HG02623 (cell line): ENCODE data around the gene KRTAP22-2.

ENCODE experiments used
- ATAC-seq: cut with Tn5 transposase; IDR thresholded peaks from one replicate; pipeline ENCODE4 v1.9.1; 2021; ENCODE audit warnings: moderate library complexity; ENCODE audit not compliant: unreplicated experiment

Gene KRTAP22-2

DNA sequence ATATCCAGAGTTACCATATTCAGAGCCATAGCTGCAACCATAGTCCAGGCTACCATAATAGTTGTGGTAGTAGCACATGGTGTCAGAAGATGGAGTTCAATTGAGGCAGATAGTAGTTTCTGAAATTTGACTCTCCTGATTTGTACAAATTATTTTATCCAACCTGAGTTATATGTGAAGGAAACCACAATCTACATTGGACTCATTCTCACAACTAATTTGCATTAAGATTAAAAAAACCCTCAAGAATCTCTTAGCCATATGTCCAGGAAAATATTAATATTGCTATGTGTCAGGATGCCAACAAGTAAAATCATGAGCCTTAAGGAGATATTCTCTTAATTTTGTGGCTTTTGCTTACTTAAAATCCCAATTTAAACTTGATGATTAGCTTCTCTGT is at the start of gene KRTAP22-2:
Gene KRTAP22-2 (minus strand): TSS at position 101 of the 400 bp plus-strand sequence.
- no peak for ATAC-seq

DNA sequence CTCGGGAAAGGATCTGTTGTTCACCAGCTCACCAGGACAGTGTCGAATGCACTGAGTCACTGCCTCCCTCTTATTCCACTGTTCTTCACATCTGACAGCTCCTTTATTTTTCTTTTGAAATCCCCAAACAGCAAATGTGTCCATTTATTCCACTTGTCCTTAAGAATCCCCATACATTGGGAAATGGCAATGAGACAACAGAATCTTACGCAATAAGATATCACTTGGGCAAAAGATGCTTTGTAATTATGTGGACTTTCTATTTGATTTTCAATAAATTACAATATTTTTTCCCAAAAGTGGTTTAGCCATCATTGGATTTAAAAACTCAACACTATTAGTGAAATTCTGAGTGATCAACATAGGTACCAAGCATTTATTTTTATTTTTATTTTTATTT is 48.5 kb upstream of the KRTAP22-2 start:
- no peak for ATAC-seq

DNA sequence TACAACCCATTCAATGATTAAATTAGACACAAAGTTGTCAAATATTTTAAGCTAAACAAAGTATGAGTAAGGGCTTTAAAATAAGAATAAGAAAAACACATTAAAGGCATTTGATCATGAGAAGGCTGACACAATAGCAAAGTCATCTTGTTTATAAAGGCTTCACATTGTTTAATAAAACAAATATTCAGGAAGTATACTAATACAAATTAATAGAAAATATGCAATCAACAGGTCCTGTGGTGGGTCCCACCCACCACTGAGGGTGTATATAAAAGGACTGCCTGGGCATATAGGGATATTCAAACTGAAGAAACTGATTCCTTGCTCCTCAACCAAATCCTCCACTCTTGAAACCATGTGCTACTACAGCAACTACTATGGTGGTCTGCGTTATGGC is 44.7 kb upstream of the KRTAP22-2 start, which contains the start of gene KRTAP20-2:
Gene KRTAP20-2 (plus strand): TSS at position 301 of the 400 bp plus-strand sequence. CDS start 58 bp downstream, at position 359.
- no peak for ATAC-seq

DNA sequence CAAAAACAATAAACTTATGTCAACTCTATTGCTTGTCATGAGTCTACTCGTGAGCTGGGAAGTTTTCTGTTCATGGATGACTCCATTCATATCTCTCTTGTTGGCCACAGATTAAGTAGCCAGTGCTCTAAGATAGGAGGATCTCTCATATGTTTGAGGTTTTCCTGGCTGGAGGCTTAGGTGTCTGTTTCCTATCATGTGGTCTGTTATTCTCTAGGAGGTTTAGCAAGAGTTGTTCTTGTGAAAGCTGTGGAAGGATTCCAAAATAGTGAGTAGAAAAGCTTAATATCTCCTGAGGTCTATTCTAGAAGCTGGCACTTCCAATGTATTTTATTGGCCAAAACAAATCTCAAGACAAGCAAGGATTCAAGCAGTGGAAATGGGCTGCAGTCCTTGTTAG is 39.0 kb upstream of the KRTAP22-2 start:
- ATAC-seq: no peak

DNA sequence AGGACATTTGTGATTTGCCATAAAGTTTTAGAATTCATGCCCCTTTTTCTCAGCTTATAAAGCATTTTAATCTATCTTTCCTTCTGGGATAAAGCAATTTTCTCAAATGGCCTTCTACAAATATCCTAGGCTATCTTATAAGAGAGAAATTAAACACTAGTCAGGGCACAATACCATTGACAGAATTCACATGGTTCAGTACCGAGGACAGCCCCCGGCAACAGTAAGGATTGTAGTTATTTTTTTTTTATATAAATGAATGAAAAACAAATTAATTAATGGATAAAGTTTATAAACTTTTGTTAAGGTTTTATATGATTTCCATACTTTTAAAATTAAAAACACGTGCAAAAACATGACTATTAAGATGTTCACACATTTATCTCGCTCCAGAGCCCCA is 37.9 kb upstream of the KRTAP22-2 start:
- ATAC-seq: no peak

DNA sequence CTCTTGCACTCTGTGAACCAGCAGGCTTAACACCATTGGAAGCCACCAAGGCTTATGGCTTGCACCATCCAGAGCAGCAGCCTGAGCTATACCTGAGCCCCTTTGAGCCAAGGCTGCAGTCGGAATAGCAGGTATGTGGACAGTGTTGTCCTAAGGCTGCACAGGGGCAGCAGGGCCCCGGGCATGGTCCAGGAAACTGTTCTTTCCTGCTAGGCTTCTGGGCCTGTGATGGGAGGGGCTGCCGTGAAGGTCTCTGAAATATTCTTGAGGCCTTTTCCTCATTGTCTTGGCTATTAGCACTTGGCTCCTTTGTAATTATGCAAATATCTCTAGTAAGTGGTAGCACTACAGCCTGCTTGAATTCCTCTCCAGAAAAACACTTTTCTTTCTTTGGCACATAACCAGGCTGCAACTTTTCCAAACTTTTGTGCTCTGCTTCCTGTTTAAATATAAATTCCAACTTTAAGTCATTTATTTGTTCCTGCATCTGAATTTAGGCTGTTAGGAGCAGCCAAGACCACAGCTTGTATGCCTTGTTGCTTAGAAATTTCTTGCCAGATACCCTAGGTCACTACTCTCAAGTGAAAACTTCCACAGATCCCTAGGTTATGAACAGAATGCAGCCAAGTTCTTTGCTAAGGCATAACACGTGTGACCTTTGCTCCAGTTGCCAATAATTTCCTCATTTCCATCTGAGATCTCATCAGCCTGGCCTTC is 35.4 kb upstream of the KRTAP22-2 start:
- ATAC-seq: no peak

DNA sequence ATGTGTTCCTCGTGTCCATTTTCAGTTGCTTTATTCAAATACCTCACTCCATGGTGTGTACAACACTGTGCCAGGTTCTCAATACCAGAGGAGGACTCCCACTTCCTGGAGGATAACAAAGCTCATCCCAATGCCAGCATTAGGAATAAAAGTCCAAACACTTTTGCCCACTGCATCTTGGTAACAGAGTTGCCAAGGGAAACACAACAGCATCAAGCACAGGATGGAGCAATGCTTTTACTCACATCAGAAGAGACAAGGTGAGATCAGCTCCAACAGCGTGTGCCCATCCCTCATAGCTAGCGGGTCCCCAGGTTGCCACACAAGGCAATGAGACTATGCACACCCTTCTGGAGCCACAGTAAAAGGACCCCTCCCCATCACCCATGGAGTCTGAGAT is 33.2 kb upstream of the KRTAP22-2 start:
- no peak for ATAC-seq

DNA sequence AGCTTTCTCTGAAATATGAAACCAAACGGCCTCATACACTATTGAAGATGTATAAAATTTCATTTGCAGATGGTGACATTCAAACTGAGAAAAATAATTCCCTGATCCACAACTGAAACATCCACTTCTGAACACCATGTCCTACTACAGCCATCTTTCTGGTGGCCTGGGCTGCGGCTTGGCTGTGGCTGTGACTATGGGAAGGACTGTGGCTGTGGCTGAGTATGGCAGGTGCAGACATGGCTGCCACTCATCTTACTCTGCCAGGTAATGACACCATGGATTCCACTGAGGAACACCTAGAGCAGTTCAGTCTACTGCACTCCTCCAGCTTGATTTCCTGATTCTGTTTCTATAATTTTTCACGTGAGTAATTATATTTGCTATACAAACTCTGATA is 30.3 kb upstream of the KRTAP22-2 start, which contains the start of gene KRTAP20-4:
Gene KRTAP20-4 (plus strand): TSS at position 106 of the 400 bp plus-strand sequence.
- ATAC-seq: no peak

DNA sequence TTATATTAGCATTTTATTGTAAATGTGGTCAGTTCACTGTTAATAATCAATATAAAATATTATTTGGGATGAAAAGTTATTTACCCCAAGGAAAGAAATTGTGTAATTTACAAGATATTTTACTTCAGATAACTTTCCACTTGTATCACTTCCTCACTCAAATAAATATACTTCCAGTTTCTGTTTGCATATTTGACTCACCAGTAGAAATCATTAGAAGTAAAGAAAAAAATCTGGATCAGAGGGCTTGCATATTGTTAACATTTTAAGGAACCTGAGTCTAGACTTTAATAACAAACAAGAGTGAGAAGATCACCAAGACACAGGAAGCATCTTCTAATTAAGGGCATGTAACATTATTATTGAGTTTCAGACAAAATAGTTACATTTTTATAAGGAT is 29.9 kb upstream of the KRTAP22-2 start:
- no peak for ATAC-seq

DNA sequence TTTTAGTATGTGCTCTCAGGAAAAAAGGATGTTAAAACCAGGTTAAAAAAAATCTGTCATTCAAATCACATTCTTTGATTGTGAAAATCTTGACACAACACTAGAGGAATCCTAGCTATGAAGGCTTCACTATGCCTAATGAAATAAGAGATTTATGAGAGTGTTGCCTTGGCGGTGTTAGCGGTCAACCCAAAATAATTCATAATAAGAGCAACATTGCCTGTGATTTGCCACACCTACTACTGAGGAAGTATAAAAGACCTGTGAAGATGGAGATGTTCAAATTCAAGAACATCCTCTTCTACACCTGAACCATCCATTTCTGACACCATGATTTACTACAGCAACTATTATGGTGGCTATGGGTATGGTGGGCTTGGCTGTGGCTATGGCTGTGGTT is 25.9 kb upstream of the KRTAP22-2 start, which contains the start of gene KRTAP20-1:
Gene KRTAP20-1 (plus strand): TSS at position 301 of the 400 bp plus-strand sequence. CDS start 30 bp downstream, at position 331.
- no peak for ATAC-seq

DNA sequence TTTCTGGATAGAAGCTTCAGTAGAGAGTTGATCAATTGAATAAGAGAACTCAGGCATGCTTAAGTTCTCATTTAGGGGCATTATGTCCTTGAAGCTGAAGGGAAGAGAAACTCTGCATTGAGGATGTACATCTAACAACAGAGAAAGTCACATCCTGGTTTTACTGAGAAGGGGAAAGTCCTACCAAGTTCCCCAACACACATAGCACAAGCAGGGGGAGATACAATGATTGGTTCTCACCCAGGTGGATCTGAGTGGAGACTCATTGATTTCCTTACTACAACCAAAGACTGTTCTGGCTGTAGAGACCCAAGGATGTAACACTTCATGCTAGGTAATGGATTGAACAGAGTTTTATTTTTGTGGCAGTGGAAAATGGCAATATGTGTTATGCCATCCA is 25.0 kb upstream of the KRTAP22-2 start:
- no peak for ATAC-seq

DNA sequence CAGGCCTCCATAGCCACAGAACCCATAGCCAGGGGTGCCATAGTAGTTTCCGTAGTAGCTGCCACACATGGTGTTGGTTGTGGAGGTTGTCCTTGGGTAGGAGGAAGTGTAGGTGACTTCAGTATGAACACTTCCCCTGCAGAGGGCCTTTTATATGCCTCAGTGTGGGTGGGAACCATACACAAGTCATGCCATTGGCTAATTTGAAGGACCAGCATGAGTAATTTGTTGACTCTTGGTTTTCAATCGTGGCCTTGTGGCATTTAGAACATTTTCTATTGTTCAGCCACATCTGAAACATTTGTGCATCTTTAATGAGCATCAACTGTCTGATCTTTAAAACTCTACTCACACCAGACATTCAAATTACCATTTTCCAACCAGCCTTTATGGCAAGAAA is 23.6 kb upstream of the KRTAP22-2 start, which contains the start of gene KRTAP6-1:
Gene KRTAP6-1 (minus strand): TSS at position 95 of the 400 bp plus-strand sequence. CDS start 26 bp downstream, at position 69.
- no peak for ATAC-seq

DNA sequence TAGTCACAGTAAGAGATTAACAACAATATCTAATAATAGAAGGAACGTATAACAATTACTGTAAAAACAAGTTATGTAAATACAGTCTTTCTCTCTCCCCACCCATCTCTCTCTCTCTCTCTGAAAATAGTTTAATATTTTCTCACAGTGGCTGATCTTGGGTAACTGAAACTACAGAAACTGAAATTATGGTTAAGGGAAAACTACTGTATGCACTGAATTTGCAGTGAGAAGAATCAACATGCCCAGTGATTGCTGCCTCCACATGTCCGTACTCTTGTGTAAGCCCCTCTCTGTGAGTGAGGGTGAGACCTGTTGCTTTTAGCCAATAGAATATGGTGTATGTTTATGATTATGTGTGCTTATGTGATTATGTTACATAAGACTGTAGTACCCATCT is 21.9 kb upstream of the KRTAP22-2 start:
- no peak for ATAC-seq

DNA sequence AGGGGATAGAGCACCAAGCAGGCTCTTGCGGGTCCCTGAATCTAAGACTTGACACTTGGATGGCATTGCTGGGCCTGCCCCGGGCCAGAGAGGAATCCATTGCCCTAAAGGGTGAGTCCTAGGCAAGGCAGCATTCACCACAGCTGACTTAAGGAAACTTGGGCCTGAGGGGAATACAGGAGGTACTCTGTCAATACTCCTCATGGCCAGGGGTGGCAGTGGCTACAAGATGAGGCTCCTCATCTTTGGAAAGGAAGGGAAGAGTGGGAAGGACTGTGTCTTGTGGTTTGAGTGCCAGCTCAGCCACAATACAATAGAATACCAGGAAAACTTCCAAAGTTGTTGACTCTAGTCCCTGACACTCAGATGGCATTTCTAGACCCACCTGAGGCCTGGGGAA is 15.8 kb upstream of the KRTAP22-2 start:
- no peak for ATAC-seq

DNA sequence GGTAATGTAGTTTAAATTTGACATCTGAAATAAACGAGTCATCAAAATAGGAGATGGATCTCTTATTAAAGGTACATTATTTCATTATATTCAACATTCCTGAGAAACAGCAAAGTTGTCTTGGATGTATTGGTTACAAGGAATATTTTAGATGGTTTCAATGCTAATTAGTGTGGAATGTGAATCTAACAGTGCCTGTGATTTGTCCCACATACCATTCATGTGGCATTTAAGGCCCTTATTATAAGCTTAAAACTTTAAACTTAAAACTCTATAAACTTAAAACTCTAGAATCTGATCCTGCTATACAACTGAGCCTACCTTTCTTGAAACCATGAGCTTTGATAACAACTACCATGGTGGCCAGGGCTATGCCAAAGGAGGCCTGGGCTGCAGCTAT is 10.6 kb upstream of the KRTAP22-2 start, which contains the start of gene KRTAP22-1:
Gene KRTAP22-1 (plus strand): TSS at position 301 of the 400 bp plus-strand sequence.
- ATAC-seq: no peak

DNA sequence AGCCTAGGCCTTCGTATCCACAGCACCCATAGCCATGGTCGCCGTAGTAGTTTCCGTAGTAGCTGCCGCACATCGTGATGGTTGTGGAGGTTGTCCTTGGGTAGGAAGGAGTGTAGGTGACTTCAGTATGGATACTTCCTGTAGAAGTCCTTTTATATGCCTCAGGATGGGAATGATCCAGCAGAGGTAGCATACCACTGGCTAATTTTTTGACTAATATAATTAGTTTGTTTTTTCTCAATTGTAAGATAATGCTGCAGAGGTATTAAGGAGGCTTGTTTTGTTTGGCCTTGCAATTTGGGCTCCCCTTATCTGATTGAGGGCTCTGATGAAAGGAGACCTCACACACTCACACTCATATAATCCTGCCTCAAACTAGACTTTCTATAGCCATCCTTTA is 8.6 kb upstream of the KRTAP22-2 start, which contains the start of gene KRTAP6-2:
Gene KRTAP6-2 (minus strand): TSS at position 101 of the 400 bp plus-strand sequence. CDS start 28 bp downstream, at position 73.
- ATAC-seq: no peak

DNA sequence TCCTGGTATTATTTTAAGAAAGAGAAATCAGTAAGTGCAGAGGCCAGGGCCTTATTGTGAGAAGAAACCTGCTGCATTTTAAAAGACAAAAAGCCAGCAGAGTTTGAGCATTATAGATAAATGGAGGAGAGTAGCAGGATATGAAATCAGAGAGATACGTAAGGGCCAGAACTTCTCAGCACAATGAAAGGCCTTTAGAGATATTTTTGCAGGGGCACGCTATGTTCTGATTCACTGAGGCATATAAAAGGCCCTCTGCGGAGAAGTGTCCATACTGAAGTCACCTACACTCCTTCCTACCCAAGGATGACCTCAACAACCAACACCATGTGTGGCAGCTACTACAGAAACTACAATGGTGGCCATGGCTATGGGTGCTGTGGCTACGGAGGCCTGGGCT is 1.9 kb upstream of the KRTAP22-2 start, which contains the start of gene KRTAP6-3:
Gene KRTAP6-3 (plus strand): TSS at position 301 of the 400 bp plus-strand sequence. CDS start 6 bp downstream, at position 307.
- ATAC-seq: no peak

DNA sequence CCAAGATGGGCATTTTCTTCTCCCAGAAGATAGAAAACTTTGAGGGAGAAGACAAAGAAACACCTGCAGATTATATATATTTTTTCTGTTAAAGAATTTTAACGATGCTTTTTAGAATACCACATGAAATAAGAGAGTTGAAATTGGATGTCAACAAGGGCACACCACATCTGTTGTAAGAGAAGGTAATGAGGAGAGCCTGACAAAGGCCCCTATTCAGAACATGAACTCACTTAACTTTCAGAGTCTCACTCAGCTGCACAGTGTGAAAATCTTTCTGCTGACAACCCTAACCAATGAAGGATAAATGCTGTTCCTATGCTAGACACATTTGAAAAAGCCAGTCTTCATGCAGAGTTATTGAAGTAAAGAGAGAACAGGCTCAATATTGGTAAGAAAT is 7.3 kb downstream of the KRTAP22-2 start:
- ATAC-seq: no peak

DNA sequence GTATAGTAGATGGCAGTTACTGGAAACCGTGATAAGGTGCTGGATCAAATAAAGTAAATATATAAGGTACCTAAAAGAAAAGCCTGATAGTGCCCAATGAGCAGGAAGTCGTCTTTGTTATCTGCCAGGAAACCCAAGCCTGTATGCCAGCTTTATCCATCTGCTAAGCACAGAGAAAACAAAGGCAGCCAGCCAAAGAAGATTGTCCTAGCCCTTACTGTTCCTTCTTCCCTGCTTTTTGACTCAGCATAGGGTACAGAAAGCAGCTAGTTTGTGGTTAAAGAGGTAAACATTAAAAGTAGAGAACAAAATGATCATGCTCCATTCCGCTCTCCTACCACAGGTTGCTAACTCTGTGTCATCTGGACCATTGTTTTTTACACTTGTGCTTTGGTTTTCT is 10.1 kb downstream of the KRTAP22-2 start:
- ATAC-seq: no peak

DNA sequence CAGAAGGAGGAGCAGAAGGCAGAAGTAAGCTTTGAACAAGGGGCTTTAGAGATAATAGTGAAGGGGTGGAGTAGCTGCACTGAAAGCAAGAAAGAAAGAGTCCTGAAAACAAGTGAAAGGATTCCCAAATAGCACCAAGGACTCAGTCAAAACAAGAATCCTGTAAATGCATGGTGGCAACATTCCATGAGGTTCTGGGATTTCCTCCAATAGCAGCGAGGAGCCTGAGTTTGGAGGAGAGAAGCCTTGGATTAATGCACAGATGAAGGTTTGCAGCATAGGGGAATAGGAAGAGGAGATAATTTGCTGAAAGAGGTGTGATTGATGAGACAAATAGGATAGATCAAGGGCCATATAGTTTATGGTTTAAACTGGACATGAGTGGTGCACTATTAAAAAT is 10.9 kb downstream of the KRTAP22-2 start:
- no peak for ATAC-seq

DNA sequence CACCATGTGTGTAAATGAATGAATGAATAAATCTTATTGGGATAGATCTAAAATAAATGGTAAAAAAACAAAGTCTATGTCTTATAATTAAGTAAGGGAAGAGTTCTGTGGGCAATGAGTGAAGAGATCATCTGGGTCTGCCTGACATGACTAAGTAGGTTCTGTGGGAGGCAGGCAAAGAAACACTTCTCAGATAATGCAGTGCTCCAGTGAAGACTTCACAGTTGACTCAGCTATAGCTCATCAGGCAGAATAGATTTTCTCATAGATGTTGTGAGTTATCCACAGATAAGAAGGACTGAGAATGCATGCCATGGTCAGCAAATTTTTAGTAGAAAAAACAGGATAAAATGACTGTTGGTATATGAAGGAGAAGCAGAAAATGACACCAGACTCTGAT is 12.4 kb downstream of the KRTAP22-2 start:
- no peak for ATAC-seq

DNA sequence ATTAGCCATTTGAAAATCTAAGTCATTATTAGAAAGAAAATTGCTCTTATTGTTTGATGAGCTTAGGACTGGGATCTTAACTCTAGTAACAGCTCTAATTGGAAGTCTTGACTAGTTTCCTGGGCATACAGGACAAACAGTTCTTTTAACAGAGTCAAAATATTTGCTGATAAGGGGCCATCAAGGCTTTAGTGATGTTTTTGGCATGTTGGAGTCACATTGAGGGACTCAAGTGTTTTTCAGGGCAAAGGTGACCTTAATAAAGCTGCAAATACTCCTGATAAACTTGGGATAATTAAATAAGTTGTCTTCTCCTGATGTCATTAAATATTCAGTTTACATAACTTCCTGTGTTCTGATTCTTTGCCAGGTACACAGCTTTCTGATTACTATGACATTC is 22.6 kb downstream of the KRTAP22-2 start:
- no peak for ATAC-seq
